AG09319 (cell line): ENCODE results near the gene CAB39L.
"Not testable (repeated sequence)": the region's sequence is repeated elsewhere in the genome, so short reads cannot be mapped to it uniquely, and the experiment has no call there.

Source experiments
- DNase-seq: peaks from one replicate; pipeline ENCODE4 v3.0.0-alpha.2; 2010; ENCODE audit warnings: low read depth; ENCODE audit errors: extremely low read depth
- CTCF ChIP-seq: IDR thresholded peaks from 2 replicates; pipeline ENCODE4 v1.5.1; 2011; ENCODE audit warnings: low read depth, mild to moderate bottlenecking, inconsistent platforms, low read length, moderate library complexity

The CAB39L gene

GRCh38 chr13:49341941-49342340, 101.9 kb downstream of the CAB39L start:
- no peak for DNase-seq

DNA sequence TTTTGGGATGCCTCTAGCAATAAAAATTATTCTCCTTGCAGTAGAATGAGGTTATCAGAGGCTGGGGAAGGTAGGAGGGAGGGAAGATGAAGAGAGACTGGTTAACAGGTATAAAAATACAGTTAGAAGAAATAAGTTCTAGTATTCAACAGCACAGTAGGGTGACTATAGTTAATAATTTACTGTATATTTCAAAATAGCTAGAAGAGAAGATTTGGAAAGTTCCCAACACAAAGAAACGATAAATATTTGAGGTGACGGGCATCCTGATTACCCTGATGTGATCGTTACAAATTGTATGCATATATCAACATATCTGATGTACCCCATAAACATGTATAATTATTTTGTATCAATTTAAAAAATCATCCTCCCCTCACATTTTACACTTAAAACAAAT, 102.3 kb downstream of the CAB39L start:
- no peak for TF ChIP-seq CTCF
- no peak for DNase-seq

More at GRCh38 chr13:49341941-49342340, 101.9 kb downstream of the CAB39L start:
- TF ChIP-seq CTCF: no peak

DNA sequence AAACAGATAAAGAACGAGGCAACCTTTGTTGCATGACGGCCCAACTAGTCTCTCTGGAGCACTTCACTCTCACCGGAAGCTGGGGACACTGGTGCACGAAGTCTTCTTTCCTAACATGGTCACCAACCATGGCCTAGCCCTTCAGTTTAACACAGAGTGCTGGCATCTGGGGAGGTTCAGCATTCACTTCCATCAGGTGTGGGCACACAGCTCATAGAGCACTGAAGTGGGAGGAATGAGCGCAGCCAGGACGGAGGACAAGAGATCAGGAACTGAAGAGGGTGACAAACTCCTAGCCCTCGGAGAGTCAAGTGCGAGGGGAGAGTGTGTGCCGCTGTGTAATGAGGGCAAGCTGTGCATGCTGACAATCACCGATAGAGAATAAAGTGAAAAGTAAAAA, 103.7 kb downstream of the CAB39L start:
- TF ChIP-seq CTCF: no peak
- no peak for DNase-seq

DNA sequence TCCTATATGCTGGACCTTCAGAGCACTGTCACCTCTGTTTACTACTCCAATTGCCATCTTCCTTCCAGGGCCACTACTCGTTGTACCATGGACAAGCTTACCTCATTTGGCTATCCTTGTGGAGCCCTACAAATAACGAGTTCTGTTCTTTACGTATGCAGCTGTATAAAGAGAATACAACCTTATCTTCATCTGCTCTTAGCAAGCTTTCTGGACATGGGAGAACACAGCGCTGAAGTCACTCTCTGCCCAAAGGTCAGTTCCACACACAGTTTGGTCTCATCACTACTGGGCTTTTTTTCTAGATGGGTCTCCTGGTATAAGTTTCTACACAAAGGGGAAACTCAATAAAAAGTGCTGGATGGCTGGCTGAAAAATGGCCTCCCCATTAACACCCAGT, 107.2 kb downstream of the CAB39L start:
- no peak for TF ChIP-seq CTCF
- no peak for DNase-seq

DNA sequence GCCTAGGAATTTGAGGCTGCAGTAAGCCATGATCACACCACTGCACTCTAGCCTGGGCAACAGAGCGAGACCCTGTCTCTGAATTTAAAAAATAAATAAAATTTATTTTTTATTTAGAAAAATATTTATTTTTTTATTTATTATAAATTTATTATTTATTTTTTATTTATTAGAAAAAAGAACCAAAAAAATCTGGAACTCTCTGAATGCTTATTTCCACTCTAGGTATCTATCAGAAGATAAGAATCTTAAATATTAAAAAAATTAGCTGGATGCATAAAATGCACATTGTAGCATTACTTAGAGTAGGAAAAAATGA, 113.4 kb downstream of the CAB39L start:
- DNase-seq: no peak
- no peak for TF ChIP-seq CTCF

DNA sequence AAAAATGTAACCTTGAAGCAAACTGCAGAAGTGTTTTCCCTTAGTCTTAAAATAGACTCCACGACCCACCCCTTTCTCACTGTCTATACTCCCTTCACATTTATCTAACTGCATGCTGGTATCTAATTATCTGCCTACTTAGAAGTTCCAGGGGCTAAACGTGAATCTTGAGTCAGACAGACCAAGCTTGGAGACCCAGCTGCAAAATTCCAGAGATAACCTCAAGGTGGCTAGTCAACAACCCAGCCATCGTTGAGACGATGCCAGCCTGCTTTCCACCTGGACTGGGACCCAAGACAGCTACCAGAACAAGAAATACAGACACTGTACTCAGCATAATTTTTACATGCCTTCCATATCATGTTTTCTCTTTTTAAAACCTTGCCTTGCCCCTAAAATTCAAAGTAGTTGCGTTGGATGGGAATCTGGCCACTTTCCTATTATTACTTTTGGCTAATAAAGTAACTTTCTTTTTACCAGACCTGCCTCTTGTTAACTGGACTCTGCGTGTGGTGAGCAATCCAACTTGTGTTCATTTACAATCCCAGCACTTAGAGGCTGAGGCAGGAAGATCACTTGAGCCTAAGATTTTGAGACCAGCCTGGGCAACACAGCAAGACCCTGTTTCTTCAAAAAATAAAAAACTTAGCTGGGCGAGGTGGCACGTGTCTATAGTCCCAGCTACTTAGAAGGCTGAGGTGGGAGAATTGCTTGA, 113.9 kb downstream of the CAB39L start:
- DNase-seq: no peak
- TF ChIP-seq CTCF: no peak

DNA sequence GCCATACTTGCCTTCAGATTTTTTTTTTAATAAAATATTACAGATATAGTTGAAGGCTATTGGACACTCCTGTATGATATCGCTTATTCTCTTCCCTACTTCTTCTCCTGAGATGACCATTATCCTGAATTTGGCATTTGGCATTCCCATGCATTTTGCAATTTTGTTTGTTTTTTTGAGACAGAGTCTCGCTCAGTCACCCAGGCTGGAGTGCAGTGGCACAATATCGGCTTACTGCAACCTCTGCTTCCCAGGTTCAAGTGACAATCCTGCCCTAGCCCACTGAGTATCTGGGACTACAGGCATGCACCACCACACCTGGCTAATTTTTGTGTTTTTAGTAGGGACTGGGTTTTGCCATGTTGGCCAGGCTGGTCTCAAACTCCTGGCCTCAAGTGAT, 116.7 kb downstream of the CAB39L start:
- not testable (repeated sequence) for DNase-seq

DNA sequence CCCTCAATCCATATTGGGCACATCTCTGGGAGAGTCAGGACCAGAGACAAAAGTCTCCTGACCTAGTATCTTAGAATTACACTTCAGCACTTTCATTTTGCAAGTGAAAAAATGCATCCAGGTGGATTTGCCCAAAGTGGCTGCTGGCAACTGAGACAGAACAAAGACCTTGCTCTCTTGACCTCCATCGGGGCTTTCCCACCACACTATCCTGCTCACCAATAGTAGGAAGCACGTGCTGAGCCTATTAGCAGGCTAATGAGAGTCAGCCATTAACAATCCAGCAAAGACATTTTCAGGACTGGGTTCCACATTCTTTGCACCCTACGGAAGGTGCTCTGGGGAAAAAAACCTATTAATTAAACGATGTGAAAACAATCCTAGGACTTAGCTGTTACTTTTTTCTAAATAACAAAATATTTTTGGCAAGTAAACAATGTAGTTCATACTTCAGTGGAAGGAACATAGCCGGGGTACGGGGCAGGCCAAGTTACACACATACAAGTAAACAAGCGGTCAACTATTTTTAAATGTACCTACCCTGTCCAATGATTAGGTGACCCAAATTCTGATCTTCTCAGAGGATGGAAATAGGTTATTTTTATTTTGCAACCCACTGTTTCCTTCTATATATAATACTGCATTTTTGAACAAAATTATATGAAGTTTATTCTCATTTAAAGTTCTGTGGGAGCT, 117.5 kb downstream of the CAB39L start:
- no peak for TF ChIP-seq CTCF
- no peak for DNase-seq
